GM18861 (cell line): ENCODE results near the gene WBP2.
"Not testable (repeated sequence)": the region's sequence is repeated elsewhere in the genome, so short reads cannot be mapped to it uniquely, and the experiment has no call there.

Experiments
- ATAC-seq: cut with Tn5 transposase; IDR thresholded peaks from one replicate; pipeline ENCODE4 v1.9.1; 2021; ENCODE audit not compliant: unreplicated experiment

Gene WBP2

DNA sequence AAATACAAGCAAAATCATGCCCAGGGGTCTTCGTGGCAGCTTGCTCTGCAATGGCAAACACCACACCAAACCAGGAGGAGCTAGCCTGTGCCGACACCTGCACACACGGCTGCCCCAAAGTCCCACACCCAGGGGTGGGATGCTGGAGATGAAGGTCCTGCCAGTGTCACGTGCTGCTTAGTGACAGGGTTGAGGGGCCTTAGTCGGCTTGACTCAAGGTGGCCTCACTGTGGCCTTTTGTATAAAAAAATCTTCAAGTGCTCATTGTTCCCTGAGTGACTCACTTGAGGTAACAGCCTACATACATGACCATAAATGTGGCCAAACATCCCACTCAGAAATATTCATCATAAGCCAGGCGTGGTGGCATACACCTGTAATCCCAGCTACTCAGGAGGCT is 34.3 kb upstream of the WBP2 start:
- ATAC-seq, result no peak

DNA sequence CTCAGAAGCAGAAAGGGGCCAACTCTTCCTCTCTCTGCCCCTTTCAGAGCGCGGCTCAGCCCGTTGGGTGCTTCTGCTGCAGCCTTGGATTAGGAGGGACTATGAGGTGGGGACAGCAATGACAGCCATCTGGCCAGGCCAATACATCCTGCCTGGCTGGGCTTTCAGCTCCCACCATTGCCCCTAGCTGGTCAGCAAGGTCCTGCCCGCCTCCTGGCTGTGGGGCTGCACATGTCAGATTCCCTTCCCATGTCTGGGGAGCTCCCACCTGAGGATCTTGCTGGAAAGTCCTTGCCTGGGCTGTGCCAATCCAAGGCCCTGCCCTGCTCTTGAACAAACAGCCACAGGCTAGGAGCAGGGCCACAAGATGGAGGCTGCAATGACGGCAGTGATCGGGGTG is 33.3 kb upstream of the WBP2 start:
- ATAC-seq, result no peak

DNA sequence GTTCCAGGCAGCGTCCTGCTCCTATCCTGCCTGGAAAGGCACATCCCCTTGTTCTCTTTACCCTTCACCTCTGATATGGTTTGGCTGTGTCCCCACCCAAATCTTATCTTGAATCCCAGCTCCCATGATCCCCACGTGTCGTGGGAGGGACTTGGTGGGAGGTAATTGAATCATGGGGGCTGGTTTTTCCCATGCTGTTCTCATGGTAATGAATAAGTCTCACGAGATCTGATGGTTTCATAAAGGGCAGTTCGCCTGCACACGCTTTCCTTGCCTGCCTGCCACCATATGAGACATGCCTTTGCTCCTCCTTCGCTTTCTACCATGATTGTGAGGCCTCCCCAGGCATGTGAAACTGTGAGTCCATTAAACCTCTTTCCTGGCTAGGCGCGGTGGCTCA is 30.7 kb upstream of the WBP2 start:
- ATAC-seq, result not testable (repeated sequence)

DNA sequence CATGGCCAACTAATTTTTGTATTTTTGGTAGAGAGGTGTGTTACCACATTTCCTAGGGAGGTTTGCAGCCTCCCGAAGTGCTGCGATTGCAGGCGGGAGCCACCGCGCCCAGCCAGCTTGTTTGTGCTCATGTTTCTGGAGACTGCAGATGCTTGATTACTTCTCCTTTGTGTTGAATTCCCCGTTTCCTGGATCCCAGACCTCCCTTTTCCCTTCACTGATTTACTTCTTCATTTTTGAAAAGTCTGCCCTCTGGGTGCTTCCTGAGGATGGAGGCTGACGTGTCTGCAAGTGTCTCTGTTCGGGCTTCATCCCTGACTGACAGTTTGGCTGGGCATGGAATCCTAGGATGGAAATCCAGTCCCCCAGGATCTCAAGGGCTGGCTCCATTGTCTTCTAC is 30.3 kb upstream of the WBP2 start:
- ATAC-seq, result no peak

DNA sequence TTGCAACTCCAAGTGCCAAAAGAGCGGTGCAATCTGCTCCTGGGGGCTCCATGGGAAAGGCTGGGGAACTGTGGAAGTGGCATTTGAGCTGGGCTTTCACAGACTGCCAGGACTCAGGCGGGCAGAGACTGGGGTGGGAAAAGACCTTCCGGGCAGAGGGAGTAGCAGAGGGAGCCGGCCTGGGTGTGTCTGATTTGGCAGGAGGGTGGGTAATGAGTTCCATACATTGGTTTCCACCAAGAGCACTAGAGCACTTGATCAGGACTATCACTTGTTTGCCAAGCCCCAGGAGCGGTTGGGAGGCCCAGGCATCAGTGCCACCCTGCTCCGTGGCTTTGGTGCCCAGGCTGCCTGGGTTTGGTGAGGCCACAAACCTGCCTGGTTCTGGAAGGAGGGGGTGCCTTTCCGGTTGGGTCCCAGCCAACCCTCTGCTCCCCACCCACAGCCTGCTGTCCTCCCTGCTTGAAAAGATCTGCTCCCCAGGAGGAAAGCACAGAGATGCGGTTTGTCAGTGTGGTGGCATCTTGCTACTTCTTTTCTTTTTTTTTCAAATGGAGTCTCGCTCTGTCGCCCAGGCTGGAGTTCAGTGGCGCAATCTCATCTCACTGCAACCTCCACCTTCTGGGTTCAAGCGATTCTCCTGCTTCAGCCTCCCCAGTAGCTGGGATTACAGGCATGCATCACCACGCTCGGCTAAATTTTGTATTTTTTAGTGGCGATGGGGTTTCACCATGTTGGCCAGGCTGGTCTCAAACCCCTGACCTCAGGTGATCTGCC is 26.7 kb upstream of the WBP2 start:
- no peak for ATAC-seq

DNA sequence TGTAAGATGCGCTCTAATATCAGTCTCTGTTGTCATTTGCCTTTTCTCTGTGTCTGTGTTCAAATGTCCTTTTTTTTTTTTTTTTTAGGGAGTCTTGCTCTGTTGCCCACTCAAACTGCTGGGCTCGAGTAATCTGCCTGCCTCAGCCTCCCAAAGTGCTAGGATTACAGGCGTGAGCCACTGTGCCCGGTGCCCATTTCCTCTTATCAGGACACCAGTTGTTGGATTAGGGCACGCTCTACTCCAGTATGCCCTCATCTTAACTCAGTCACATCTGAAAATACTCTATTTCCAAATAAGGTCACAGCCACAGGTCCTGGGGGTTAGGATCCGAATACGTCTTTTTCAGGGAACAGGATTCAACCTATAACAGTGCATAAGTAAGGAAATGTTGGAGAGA is 25.1 kb upstream of the WBP2 start:
- ATAC-seq, result no peak

DNA sequence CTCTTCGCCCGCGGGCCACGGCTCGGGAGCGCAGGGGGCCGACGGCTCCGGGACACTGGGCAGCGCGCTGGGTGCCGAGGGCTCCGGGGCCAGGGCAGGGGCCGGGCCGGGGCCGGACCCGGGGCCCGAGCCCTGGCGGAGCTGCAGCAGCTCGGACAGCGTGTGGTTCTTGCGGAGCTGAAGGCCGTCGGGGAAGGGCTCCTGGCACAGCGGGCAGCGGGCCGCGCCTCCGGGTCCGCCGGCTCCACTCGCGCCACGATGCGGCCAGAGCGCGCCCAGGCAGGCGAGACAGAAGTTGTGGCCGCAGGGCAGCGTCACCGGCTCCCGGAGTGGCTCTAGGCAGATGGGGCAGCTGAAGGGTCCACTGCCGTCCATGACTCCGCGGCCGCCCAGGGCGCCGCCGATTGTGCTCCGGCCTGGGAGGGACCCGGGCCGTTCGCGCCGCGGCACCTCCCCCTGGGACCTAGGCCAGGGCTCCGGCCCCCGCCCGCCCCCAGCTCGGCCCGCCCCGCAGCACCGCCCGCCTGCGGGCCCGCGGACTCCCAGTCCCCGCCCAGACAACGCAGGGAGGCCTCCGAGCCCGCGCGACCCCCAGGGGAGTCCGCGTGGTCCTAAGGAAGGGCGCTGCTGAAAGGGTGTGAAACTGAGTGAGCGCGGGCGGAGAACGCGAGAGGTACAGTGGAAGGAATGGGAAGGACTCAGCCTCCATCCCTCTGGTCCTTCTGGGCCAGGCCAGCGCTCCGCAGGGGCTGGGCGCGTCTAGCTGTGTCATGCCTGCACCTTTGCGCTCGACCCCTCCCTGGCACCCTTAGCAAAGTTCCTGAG is 23.3 kb upstream of the WBP2 start, which contains the start of gene TRIM47:
TRIM47 (minus strand) TSS at position 408 of the 825 bp plus-strand sequence; CDS start at position 375, 33 bp downstream.
- ATAC-seq, result no peak

DNA sequence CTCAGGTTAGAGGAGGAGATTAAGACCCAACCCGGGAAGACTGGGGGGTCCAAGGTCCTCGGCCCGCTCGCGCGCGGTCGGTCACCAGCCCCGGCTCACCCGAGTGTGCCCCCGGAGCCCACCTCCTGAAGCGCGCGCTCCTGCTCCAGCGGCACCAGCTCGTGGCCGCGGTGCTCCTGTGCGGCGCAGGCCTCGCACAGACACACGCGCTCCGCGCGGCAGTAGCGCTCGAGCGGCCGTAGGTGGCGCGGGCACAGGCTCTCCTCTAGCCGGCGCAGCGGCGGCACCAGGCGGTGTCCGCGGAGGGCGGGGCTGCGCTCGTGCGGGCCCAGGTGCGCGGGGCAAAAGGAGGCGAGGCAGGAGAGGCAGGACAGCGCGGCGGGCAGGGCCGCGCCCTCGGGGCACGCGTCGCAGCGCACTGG is 22.6 kb upstream of the WBP2 start:
- peak; percentile 46 for ATAC-seq

GRCh38 chr17:75876938-75877751 is 22.0 kb upstream of the WBP2 start:
- no peak for ATAC-seq

- ATAC-seq, result no peak
Observed at GRCh38 chr17:75876190-75876937, 21.2 kb upstream of the WBP2 start.

- no peak for ATAC-seq
Observed at GRCh38 chr17:75875940-75876189, 20.7 kb upstream of the WBP2 start.

- ATAC-seq, result no peak
Observed at GRCh38 chr17:75875182-75875939, 20.2 kb upstream of the WBP2 start.

- no peak for ATAC-seq
Observed at GRCh38 chr17:75874323-75875181, 19.4 kb upstream of the WBP2 start.

DNA sequence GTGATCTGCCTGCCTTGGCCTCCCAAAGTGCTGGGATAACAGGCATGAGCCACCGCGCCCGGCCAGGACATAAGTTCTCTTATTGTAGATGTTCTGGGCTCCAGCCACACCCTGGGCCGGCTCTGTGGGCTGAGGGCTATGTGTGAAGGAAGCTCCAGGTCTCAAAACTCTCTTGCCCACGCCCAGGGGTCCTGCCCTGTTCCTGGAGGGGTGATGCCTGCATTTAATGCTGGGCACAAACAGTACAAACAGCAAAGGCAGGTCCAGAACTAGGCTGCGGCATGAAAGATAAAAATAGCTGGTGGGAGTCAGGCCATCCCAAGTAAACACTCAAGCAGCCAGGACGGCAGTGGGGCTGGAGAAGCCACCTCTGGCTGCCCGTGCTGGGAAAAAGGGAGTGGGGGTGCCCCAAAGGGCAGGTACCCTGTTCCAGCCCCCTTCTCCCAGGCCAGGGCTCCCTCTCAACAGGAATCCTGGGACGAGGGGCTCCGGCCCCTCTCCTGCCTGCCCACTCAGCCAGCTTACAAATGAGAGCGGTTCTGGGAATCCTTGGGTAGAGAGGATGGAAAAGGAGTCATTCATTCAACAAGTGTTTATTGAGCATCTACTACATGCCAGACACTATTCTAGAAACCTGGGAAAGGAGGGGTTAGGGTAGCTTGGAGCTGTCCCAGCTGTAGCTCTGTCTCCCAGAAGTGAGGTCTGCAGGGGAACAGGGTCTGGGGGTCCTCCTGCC is 18.6 kb upstream of the WBP2 start:
- ATAC-seq, result no peak

- ATAC-seq, result no peak
Observed at GRCh38 chr17:75872434-75873351, 17.6 kb upstream of the WBP2 start.

- not testable (repeated sequence) for ATAC-seq
Observed at GRCh38 chr17:75870228-75870627, 15.1 kb upstream of the WBP2 start.
